H1 (cell line): ENCODE measurements around the gene CNIH4. TPM values are rescaled to one million over a fixed set of nuclear protein-coding genes. Genes with fewer than 3 reads are reported as not detected.

Source experiments
- CTCF ChIA-PET: fragments of 300-600 bp; sonication (Branson Sonifier 250); formaldehyde crosslinking; loops from one replicate; lab custom pipeline; 2021; ENCODE audit not compliant: partially characterized antibody; lab: Charles Lee
- POLR2A ChIA-PET: fragments of 300-600 bp; sonication (Branson Sonifier 250); formaldehyde crosslinking; loops from one replicate; lab custom pipeline; 2021; ENCODE audit warnings: inconsistent platforms; ENCODE audit not compliant: partially characterized antibody; lab: Charles Lee
- DNase-seq, 2 experiments: peaks; one replicate each; pipeline versions ENCODE4 v3.0.0 to v3.0.0-alpha.2; 2010 to 2022; ENCODE audit warnings: low spot score in 2 of 2, low read depth in 1 of 2, mixed read lengths in 1 of 2
- FAIRE-seq: peaks from 2 replicates; lab custom pipeline; 2011; peaks lifted over from hg19 to GRCh38; lab: Jason Lieb, UNC
- H2AFZ ChIP-seq: 2 replicates; pipeline ENCODE4 v1.8.1; 2012; ENCODE audit warnings: low read length, inconsistent platforms
- H2AK5ac ChIP-seq: 2 replicates; pipeline ENCODE4 v1.6.1; 2013; ENCODE audit warnings: low read depth, low read length
- H2BK120ac ChIP-seq: replicated peaks from 2 replicates; pipeline ENCODE3; 2013; ENCODE audit warnings: low read depth, low read length, inconsistent platforms
- H2BK12ac ChIP-seq: 2 replicates; pipeline ENCODE4 v1.6.1; 2013; ENCODE audit warnings: low read depth, low read length
- H2BK15ac ChIP-seq: 2 replicates; pipeline ENCODE4 v1.6.1; 2013; ENCODE audit warnings: low read length
- H2BK20ac ChIP-seq: 2 replicates; pipeline ENCODE4 v1.6.1; 2013; ENCODE audit warnings: low read length
- H2BK5ac ChIP-seq: 2 replicates; pipeline ENCODE4 v1.6.1; 2013; ENCODE audit warnings: low read depth, low read length
- H3K14ac ChIP-seq: 2 replicates; pipeline ENCODE4 v1.6.1; 2013; ENCODE audit warnings: inconsistent platforms; ENCODE audit not compliant: insufficient read length
- H3K18ac ChIP-seq: 2 replicates; pipeline ENCODE4 v1.6.1; 2013; ENCODE audit warnings: low read length; ENCODE audit errors: extremely low read depth
- H3K23ac ChIP-seq: 2 replicates; pipeline ENCODE4 v1.6.1; 2013; ENCODE audit warnings: inconsistent platforms; ENCODE audit not compliant: insufficient read length
- H3K23me2 ChIP-seq: 2 replicates; pipeline ENCODE4 v1.6.1; 2013; ENCODE audit warnings: low read depth, low read length
- H3K27ac ChIP-seq: 2 replicates; pipeline ENCODE4 v1.6.1; 2011; ENCODE audit warnings: low read depth, low read length, inconsistent platforms
- H3K27me3 ChIP-seq, 4 experiments: replicated peaks in 1 of 4; 1 replicate in 1 of 4; 2 replicates in 3 of 4; pipeline versions ENCODE4 v1.6.1 to v1.8.1; 2011 to 2013; ENCODE audit warnings: low read length in 3 of 4, mild to moderate bottlenecking in 3 of 4, inconsistent platforms in 2 of 4, mixed read lengths in 2 of 4, moderate library complexity in 1 of 4; ENCODE audit not compliant: control insufficient read depth in 3 of 4, insufficient read depth in 3 of 4; ENCODE audit errors: extremely low read depth in 1 of 4
- H3K36me3 ChIP-seq, 4 experiments: 2 replicates each; pipeline versions ENCODE4 v1.6.1 to v1.8.1; 2011 to 2013; ENCODE audit warnings: mild to moderate bottlenecking in 4 of 4, low read length in 3 of 4, moderate library complexity in 2 of 4, control low read depth in 1 of 4, inconsistent platforms in 1 of 4; ENCODE audit not compliant: insufficient read depth in 4 of 4, control insufficient read depth in 2 of 4
- H3K4ac ChIP-seq: replicated peaks from 2 replicates; pipeline ENCODE3; 2013; ENCODE audit warnings: low read length, low read depth, mixed read lengths, inconsistent platforms; ENCODE audit not compliant: insufficient read length
- H3K4me1 ChIP-seq, 4 experiments: replicated peaks in 1 of 4; 1 replicate in 1 of 4; 2 replicates in 3 of 4; pipeline versions ENCODE4 v1.6.1 to v1.8.1; 2011 to 2013; ENCODE audit warnings: low read length in 3 of 4, inconsistent platforms in 2 of 4, mixed read lengths in 1 of 4; ENCODE audit not compliant: insufficient read depth in 4 of 4, control insufficient read depth in 3 of 4
- H3K4me2 ChIP-seq, 2 experiments: 2 replicates each; pipeline versions ENCODE4 v1.6.1 to v1.8.1; 2011 to 2013; ENCODE audit warnings: low read depth in 2 of 2, low read length in 2 of 2, control low read depth in 1 of 2, inconsistent platforms in 1 of 2, mild to moderate bottlenecking in 1 of 2; ENCODE audit not compliant: insufficient read depth in 1 of 2
- H3K4me3 ChIP-seq, 4 experiments: fragments of 200-600, 300-600 bp in 1 of 4; sonication (generic), shearing (Covaris generic), sonication (Bioruptor Twin) in 1 of 4; 2 replicates each; pipeline versions ENCODE4 v1.5.1 to v1.8.1; 2011 to 2016; ENCODE audit warnings: low read length in 4 of 4, low read depth in 3 of 4, control low read depth in 2 of 4, inconsistent platforms in 2 of 4, mild to moderate bottlenecking in 2 of 4, mixed read lengths in 1 of 4, moderate library complexity in 1 of 4; ENCODE audit not compliant: insufficient read depth in 2 of 4; ENCODE audit errors: extremely low read depth in 1 of 4
- H3K56ac ChIP-seq: replicated peaks from 2 replicates; pipeline ENCODE3; 2013; ENCODE audit warnings: low read depth, mild to moderate bottlenecking, mixed read lengths, low read length, inconsistent platforms; ENCODE audit not compliant: insufficient read length
- H3K79me1 ChIP-seq: 2 replicates; pipeline ENCODE4 v1.6.1; 2013; ENCODE audit warnings: low read depth, low read length, control low read depth
- H3K79me2 ChIP-seq, 2 experiments: 2 replicates each; pipeline versions ENCODE4 v1.6.1 to v1.8.1; 2012 to 2013; ENCODE audit warnings: low read length in 2 of 2, mild to moderate bottlenecking in 2 of 2, inconsistent platforms in 1 of 2; ENCODE audit not compliant: insufficient read depth in 2 of 2, control insufficient read depth in 1 of 2
- H3K9ac ChIP-seq, 4 experiments: replicated peaks in 1 of 4; 1 replicate in 1 of 4; 2 replicates in 3 of 4; pipeline versions ENCODE4 v1.6.1 to v1.8.1; 2011 to 2013; ENCODE audit warnings: low read depth in 3 of 4, low read length in 3 of 4, control low read depth in 2 of 4, mild to moderate bottlenecking in 2 of 4, moderate library complexity in 2 of 4, inconsistent platforms in 1 of 4; ENCODE audit errors: extremely low read depth in 1 of 4
- H3K9me3 ChIP-seq, 2 experiments: 2 replicates each; pipeline versions ENCODE4 v1.6.1 to v1.8.1; 2012 to 2013; ENCODE audit warnings: mild to moderate bottlenecking in 2 of 2, moderate library complexity in 2 of 2, control low read depth in 1 of 2, inconsistent platforms in 1 of 2, low read depth in 1 of 2, low read length in 1 of 2, mixed read lengths in 1 of 2; ENCODE audit not compliant: insufficient read depth in 2 of 2
- H4K20me1 ChIP-seq, 2 experiments: replicated peaks in 1 of 2; 2 replicates each; pipeline versions ENCODE3 to v1.8.1; 2011 to 2013; ENCODE audit warnings: inconsistent platforms in 2 of 2, low read length in 2 of 2, mild to moderate bottlenecking in 1 of 2; ENCODE audit not compliant: insufficient read depth in 2 of 2, control insufficient read depth in 1 of 2
- H4K5ac ChIP-seq: 2 replicates; pipeline ENCODE4 v1.6.1; 2013; ENCODE audit warnings: low read length, low read depth, mixed read lengths, inconsistent platforms; ENCODE audit not compliant: insufficient read length
- H4K8ac ChIP-seq: 2 replicates; pipeline ENCODE4 v1.8.0; 2013; ENCODE audit warnings: mild to moderate bottlenecking, moderate library complexity, low read length, inconsistent platforms; ENCODE audit not compliant: insufficient read depth; ENCODE audit errors: extremely low read depth
- H4K91ac ChIP-seq: replicated peaks from 2 replicates; pipeline ENCODE3; 2013; ENCODE audit warnings: low read length, mixed read lengths, inconsistent platforms; ENCODE audit not compliant: insufficient read length
- WGBS, 2 experiments: shearing (Covaris generic) in 1 of 2; methylation state at CpG; one replicate each; pipeline versions ENCODE4 v1.1.6 to v1.1.7; 2013 to 2015; ENCODE audit warnings: low lambda C conversion rate in 2 of 2, mixed read lengths in 2 of 2, inconsistent platforms in 1 of 2, low coverage in 1 of 2, missing lambda C conversion rate in 1 of 2; ENCODE audit not compliant: insufficient replicate concordance in 2 of 2, insufficient coverage in 1 of 2, insufficient read length in 1 of 2; ENCODE audit errors: extremely low coverage in 1 of 2, missing lambda C conversion rate in 1 of 2; 5-methylcytosine and 5-hydroxymethylcytosine counted together
- polyA plus RNA-seq, 7 experiments: library from polyadenylated mRNA; depleted of rRNA in 3 of 7; stranded (reverse) in 5 of 7; unstranded in 2 of 7; fragments of >200 nt in 5 of 7; fragments of 200-250 nt in 2 of 7; gene quantifications; 1 replicate in 5 of 7; 2 replicates in 1 of 7; 4 replicates in 1 of 7; pipeline versions ENCODE4 v1.2.1 to v1.2.3, GENCODE V29; 2011 to 2013; ENCODE audit warnings: missing spikeins in 2 of 7, mixed read lengths in 2 of 7
- total RNA-seq: library from RNA; stranded (reverse); fragmentation: NEBNext Ultra II Directional; extraction: Animal tissue kit (Norgen Biotek cat#: 25700); gene quantifications from 2 replicates; pipeline ENCODE4 v1.2.1, GENCODE V29; 2021

Gene CNIH4
- total and polyA plus RNA-seq, 2 of the 8 experiments (the other 6 are each of a cell fraction or from before 2014, with no cell fraction given) = 76.2 to 151 TPM

DNA sequence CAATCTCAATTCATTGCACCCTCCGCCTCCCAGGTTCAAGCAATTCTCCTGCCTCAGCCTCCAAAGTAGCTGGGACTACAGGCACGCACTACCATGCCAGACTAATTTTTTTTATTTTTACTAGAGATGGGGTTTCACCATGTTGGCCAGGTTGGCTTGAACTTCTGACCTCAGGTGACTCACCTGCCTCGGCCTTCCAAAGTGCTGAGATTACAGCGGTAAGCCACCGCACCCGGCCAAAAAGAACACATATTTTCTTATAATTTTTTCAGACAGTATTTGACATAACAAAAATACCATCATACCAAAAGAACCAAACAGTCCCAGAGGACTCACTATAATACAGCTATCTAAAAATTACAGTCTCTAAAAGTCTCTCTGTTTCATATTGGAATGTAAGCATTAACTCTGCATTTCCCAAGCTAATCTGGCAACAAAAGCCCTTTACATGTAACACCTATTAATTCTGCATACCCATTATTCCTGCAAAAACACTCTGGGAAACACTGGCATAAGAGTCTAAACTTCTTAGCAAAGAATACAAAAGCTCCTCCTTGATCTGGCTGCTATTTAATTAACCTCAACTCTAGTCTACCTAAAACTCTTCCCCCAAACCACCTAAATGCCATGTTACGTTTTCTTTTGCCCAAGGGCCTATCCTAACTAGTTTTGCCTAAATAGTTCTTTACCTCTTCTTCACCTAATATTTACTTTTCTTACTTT, 51.1 kb downstream of the CNIH4 start:
- Histone ChIP-seq H3K4me3 (no peak overlapping the region), H3K79me1 (no peaks in the 10 kb centered on the region), H3K27me3 (no peaks in the 10 kb centered on the region), H3K4ac (no peak overlapping the region), H3K23me2 (no peaks in the 10 kb centered on the region), H3K9ac (no peak overlapping the region), H3K56ac (no peak overlapping the region), H3K4me2 (no peak overlapping the region), H3K14ac (no peak overlapping the region), H2BK12ac (no peak overlapping the region), H4K91ac (no peak overlapping the region), H3K9me3 (no peaks in the 10 kb centered on the region), H3K79me2 (no peaks in the 10 kb centered on the region), H2BK20ac (no peak overlapping the region), H4K8ac (no peak overlapping the region), H2AK5ac (no peak overlapping the region), H3K4me1 (no peaks in the 10 kb centered on the region), H2BK120ac (no peak overlapping the region), H4K5ac (no peak overlapping the region), H2AFZ (no peak overlapping the region), H3K36me3 (peaks cover 6 to 91% (median 49%) of the 10 kb centered on the region in 4 experiments), H3K23ac (no peak overlapping the region), H2BK5ac (no peak overlapping the region), H3K18ac (no peak overlapping the region), H3K27ac (no peak overlapping the region), H2BK15ac (no peak overlapping the region), H4K20me1 (peaks cover 0 to 1% of the 10 kb centered on the region in 2 experiments)
- no peak for DNase-seq
- no peak for FAIRE-seq
- WGBS, 2 experiments = 92% methylated on average over 7 of the region's 7 CpGs; no CpG with 5 or more reads in 1 of the 2 experiments
- CTCF ChIA-PET = no interaction called here
- POLR2A ChIA-PET = interaction anchor here (0.6 to 6.8 kb wide), 9 partner anchors 8 to 87 kb away, joined by 3 to 33 read pairs (median 4); partner anchors contain the start of gene CNIH4
